ENCODE data around the gene ATRNL1. TPM values are rescaled to one million over a fixed set of nuclear protein-coding genes. Genes with fewer than 3 reads are reported as not detected.

The ATRNL1 gene
- total RNA-seq, 1 donor from 2014 or later, result 7.8 TPM

DNA sequence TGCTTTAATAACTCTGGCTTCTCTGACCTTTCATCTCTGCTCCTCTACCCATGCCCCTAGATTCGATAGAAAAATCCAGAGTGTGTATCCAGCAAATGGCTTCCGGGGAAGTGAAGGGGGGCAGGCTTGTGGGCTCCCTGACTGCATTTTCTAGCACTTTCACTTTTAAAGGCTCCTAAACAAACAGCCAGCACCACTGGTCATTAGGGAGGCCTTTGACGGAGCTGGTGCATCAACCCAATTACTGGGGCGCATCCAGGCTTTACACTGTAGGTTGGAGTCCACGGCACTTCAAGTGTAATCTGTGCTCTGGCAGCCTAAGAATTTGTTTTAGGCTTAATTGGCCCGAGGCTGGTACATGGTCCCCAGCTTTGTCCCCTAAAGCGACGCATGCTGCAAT lies 887.9 kb downstream of the ATRNL1 start:
- no peaks in the 10 kb centered on the region for H3K4me1 ChIP-seq (ENCODE audit: control insufficient read depth in 3 of 3, insufficient read depth in 3 of 3, low read length in 3 of 3)
- H3K9ac ChIP-seq (ENCODE audit: low read depth in 1 of 3, low read length in 3 of 3), result no peak overlapping the region
- no peak overlapping the region for H3K4me3 ChIP-seq (ENCODE audit: low read length in 3 of 3)
- H3K9me3 ChIP-seq (ENCODE audit: control insufficient read depth in 3 of 3, low read length in 3 of 3), result no peaks in the 10 kb centered on the region
- H3K27me3 ChIP-seq (ENCODE audit: control insufficient read depth in 3 of 3, insufficient read depth in 3 of 3, low read length in 3 of 3), result peaks cover 0 to 4% (median 0%) of the 10 kb centered on the region in 3 donors
- no peaks in the 10 kb centered on the region for H3K36me3 ChIP-seq (ENCODE audit: control insufficient read depth in 3 of 3, insufficient read depth in 3 of 3, low read length in 3 of 3)
- no peak overlapping the region for H3K27ac ChIP-seq (ENCODE audit: low read depth, low read length)

- Histone ChIP-seq H3K9ac (ENCODE audit: low read depth in 1 of 3, low read length in 3 of 3) (no peak overlapping the region), H3K27ac (ENCODE audit: low read depth, low read length) (no peak overlapping the region)
These were observed 888.9 kb downstream of the ATRNL1 start for GRCh38 chr10:115982076-115982475.

DNA sequence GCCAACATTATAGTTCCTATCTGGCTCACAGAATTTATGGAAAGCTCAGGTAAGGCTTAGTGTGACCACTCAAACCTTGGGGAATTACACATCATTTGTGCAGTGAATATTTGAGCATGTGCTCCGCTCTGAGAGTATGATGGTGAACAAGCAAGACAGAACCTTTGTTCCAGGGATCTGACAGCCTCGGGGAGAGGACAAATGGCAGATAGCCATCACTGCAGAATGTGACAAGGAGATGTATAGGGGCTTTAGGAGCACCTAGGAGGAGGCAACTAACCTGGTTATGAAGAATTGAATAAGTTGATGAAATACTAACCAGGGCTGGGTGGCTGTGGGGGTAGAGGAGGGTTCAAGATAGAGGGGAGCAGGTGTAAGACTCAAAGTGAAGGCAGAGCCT lies 889.4 kb downstream of the ATRNL1 start:
- no peaks in the 10 kb centered on the region for H3K4me1 ChIP-seq (ENCODE audit: control insufficient read depth in 3 of 3, insufficient read depth in 3 of 3, low read length in 3 of 3)
- H3K27me3 ChIP-seq (ENCODE audit: control insufficient read depth in 3 of 3, insufficient read depth in 3 of 3, low read length in 3 of 3), result peaks cover 0 to 4% (median 0%) of the 10 kb centered on the region in 3 donors
- H3K27ac ChIP-seq (ENCODE audit: low read depth, low read length), result no peak overlapping the region
- H3K9ac ChIP-seq (ENCODE audit: low read depth in 1 of 3, low read length in 3 of 3), result no peak overlapping the region
- H3K36me3 ChIP-seq (ENCODE audit: control insufficient read depth in 3 of 3, insufficient read depth in 3 of 3, low read length in 3 of 3), result no peaks in the 10 kb centered on the region
- H3K9me3 ChIP-seq (ENCODE audit: control insufficient read depth in 3 of 3, low read length in 3 of 3), result no peaks in the 10 kb centered on the region
- no peak overlapping the region for H3K4me3 ChIP-seq (ENCODE audit: low read length in 3 of 3)

More at GRCh38 chr10:115982076-115982475, 888.9 kb downstream of the ATRNL1 start:
- H3K9me3 ChIP-seq (ENCODE audit: control insufficient read depth in 3 of 3, low read length in 3 of 3), result no peaks in the 10 kb centered on the region
- no peaks in the 10 kb centered on the region for H3K36me3 ChIP-seq (ENCODE audit: control insufficient read depth in 3 of 3, insufficient read depth in 3 of 3, low read length in 3 of 3)
- no peaks in the 10 kb centered on the region for H3K4me1 ChIP-seq (ENCODE audit: control insufficient read depth in 3 of 3, insufficient read depth in 3 of 3, low read length in 3 of 3)
- no peak overlapping the region for H3K4me3 ChIP-seq (ENCODE audit: low read length in 3 of 3)
- H3K27me3 ChIP-seq (ENCODE audit: control insufficient read depth in 3 of 3, insufficient read depth in 3 of 3, low read length in 3 of 3), result peaks cover 0 to 4% (median 0%) of the 10 kb centered on the region in 3 donors

GRCh38 chr10:115985786-115986185 lies 892.6 kb downstream of the ATRNL1 start:
- Histone ChIP-seq H3K27me3 (ENCODE audit: control insufficient read depth in 3 of 3, insufficient read depth in 3 of 3, low read length in 3 of 3) (no peaks in the 10 kb centered on the region), H3K4me1 (ENCODE audit: control insufficient read depth in 3 of 3, insufficient read depth in 3 of 3, low read length in 3 of 3) (no peaks in the 10 kb centered on the region), H3K9me3 (ENCODE audit: control insufficient read depth in 3 of 3, low read length in 3 of 3) (no peaks in the 10 kb centered on the region), H3K36me3 (ENCODE audit: control insufficient read depth in 3 of 3, insufficient read depth in 3 of 3, low read length in 3 of 3) (no peaks in the 10 kb centered on the region), H3K27ac (ENCODE audit: low read depth, low read length) (no peak overlapping the region), H3K9ac (ENCODE audit: low read depth in 1 of 3, low read length in 3 of 3) (no peak overlapping the region), H3K4me3 (ENCODE audit: low read length in 3 of 3) (no peak overlapping the region)

DNA sequence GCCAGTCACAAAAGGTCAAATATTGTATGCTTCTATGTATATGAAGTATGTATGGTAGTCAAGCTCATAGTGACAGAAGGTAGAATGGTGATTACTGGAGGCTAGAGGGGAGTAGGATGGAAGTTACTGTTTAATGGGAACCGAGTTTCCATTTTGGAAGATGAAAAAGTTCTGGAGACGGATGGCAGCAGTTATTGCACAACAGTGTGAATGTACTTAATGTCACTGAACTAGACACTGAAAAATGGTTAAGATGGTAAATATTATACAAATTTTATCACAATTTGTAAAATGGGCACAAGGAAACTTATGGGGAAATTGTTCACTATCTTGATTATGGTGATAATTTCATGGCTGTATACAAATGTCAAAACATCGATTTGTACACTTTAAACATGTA lies 895.2 kb downstream of the ATRNL1 start:
- H3K27me3 ChIP-seq (ENCODE audit: control insufficient read depth in 3 of 3, insufficient read depth in 3 of 3, low read length in 3 of 3), result no peaks in the 10 kb centered on the region
- H3K4me3 ChIP-seq (ENCODE audit: low read length in 3 of 3), result no peak overlapping the region
- no peak overlapping the region for H3K9ac ChIP-seq (ENCODE audit: low read depth in 1 of 3, low read length in 3 of 3)
- no peak overlapping the region for H3K27ac ChIP-seq (ENCODE audit: low read depth, low read length)
- no peaks in the 10 kb centered on the region for H3K36me3 ChIP-seq (ENCODE audit: control insufficient read depth in 3 of 3, insufficient read depth in 3 of 3, low read length in 3 of 3)
- H3K4me1 ChIP-seq (ENCODE audit: control insufficient read depth in 3 of 3, insufficient read depth in 3 of 3, low read length in 3 of 3), result no peaks in the 10 kb centered on the region
- no peaks in the 10 kb centered on the region for H3K9me3 ChIP-seq (ENCODE audit: control insufficient read depth in 3 of 3, low read length in 3 of 3)

GRCh38 chr10:115989621-115990020 lies 896.5 kb downstream of the ATRNL1 start:
- no peak overlapping the region for H3K9ac ChIP-seq (ENCODE audit: low read depth in 1 of 3, low read length in 3 of 3)
- no peak overlapping the region for H3K27ac ChIP-seq (ENCODE audit: low read depth, low read length)
- H3K9me3 ChIP-seq (ENCODE audit: control insufficient read depth in 3 of 3, low read length in 3 of 3), result no peaks in the 10 kb centered on the region
- no peaks in the 10 kb centered on the region for H3K27me3 ChIP-seq (ENCODE audit: control insufficient read depth in 3 of 3, insufficient read depth in 3 of 3, low read length in 3 of 3)
- no peaks in the 10 kb centered on the region for H3K4me1 ChIP-seq (ENCODE audit: control insufficient read depth in 3 of 3, insufficient read depth in 3 of 3, low read length in 3 of 3)
- no peaks in the 10 kb centered on the region for H3K36me3 ChIP-seq (ENCODE audit: control insufficient read depth in 3 of 3, insufficient read depth in 3 of 3, low read length in 3 of 3)
- no peak overlapping the region for H3K4me3 ChIP-seq (ENCODE audit: low read length in 3 of 3)

DNA sequence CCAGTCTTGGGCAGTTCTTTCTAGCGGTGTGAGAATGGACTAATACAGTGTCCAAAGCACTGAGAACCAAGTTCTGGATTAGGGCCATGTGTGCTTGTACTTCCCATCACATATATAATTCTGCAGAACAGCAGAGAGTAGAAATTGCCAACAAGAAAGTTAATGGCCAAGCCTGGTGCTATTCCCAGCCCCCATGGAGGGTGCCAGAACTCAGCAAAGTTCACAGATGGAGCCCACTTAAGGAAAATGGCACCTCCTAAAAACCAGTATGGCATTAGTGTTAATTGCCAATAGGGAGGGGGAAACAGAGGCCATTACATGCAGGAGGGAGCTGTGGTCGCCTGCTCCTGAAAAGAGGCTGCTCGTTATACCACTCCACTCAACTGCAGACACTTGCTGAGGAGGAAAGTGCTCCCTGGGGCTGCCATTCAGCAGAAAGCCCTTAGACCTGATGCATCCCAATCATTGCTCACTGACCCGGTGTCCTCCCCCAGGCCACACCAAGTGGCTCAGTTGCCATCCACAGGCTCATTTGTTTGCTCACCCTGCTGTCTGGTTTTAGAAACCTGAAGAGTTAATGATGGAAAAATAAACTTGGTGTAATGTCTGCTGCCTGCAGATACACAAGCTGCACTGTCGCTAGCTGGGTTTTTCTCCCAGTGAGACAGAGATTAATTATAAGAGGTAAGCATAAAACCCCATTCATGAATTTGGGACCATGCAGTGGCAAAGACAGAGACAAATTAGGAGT lies 899.2 kb downstream of the ATRNL1 start:
- Histone ChIP-seq H3K27me3 (ENCODE audit: control insufficient read depth in 3 of 3, insufficient read depth in 3 of 3, low read length in 3 of 3) (no peaks in the 10 kb centered on the region), H3K4me1 (ENCODE audit: control insufficient read depth in 3 of 3, insufficient read depth in 3 of 3, low read length in 3 of 3) (no peaks in the 10 kb centered on the region), H3K27ac (ENCODE audit: low read depth, low read length) (no peak overlapping the region), H3K9ac (ENCODE audit: low read depth in 1 of 3, low read length in 3 of 3) (no peak overlapping the region), H3K9me3 (ENCODE audit: control insufficient read depth in 3 of 3, low read length in 3 of 3) (no peaks in the 10 kb centered on the region), H3K36me3 (ENCODE audit: control insufficient read depth in 3 of 3, insufficient read depth in 3 of 3, low read length in 3 of 3) (no peaks in the 10 kb centered on the region), H3K4me3 (ENCODE audit: low read length in 3 of 3) (no peak overlapping the region)

- Histone ChIP-seq H3K9ac (ENCODE audit: low read depth in 1 of 3, low read length in 3 of 3) (no peak overlapping the region), H3K9me3 (ENCODE audit: control insufficient read depth in 3 of 3, low read length in 3 of 3) (peaks cover 0 to 4% (median 0%) of the 10 kb centered on the region in 3 donors), H3K27me3 (ENCODE audit: control insufficient read depth in 3 of 3, insufficient read depth in 3 of 3, low read length in 3 of 3) (no peaks in the 10 kb centered on the region), H3K4me3 (ENCODE audit: low read length in 3 of 3) (no peak overlapping the region), H3K36me3 (ENCODE audit: control insufficient read depth in 3 of 3, insufficient read depth in 3 of 3, low read length in 3 of 3) (no peaks in the 10 kb centered on the region), H3K27ac (ENCODE audit: low read depth, low read length) (no peak overlapping the region), H3K4me1 (ENCODE audit: control insufficient read depth in 3 of 3, insufficient read depth in 3 of 3, low read length in 3 of 3) (no peaks in the 10 kb centered on the region)
These were observed 902.9 kb downstream of the ATRNL1 start for GRCh38 chr10:115996031-115996430.

GRCh38 chr10:115998301-115998700 lies 905.1 kb downstream of the ATRNL1 start:
- Histone ChIP-seq H3K9ac (ENCODE audit: low read depth in 1 of 3, low read length in 3 of 3) (no peak overlapping the region), H3K4me3 (ENCODE audit: low read length in 3 of 3) (no peak overlapping the region), H3K36me3 (ENCODE audit: control insufficient read depth in 3 of 3, insufficient read depth in 3 of 3, low read length in 3 of 3) (no peaks in the 10 kb centered on the region), H3K27ac (ENCODE audit: low read depth, low read length) (no peak overlapping the region), H3K9me3 (ENCODE audit: control insufficient read depth in 3 of 3, low read length in 3 of 3) (peaks cover 0 to 4% (median 0%) of the 10 kb centered on the region in 3 donors), H3K27me3 (ENCODE audit: control insufficient read depth in 3 of 3, insufficient read depth in 3 of 3, low read length in 3 of 3) (no peaks in the 10 kb centered on the region), H3K4me1 (ENCODE audit: control insufficient read depth in 3 of 3, insufficient read depth in 3 of 3, low read length in 3 of 3) (no peaks in the 10 kb centered on the region)

Measured in skeletal muscle tissue (tissue), 4 donors.